GM13976 (cell line): ENCODE data around the gene APPBP2.
"Not testable (repeated sequence)": the region's sequence is repeated elsewhere in the genome, so short reads cannot be mapped to it uniquely, and the experiment has no call there.

Source experiments
- DNase-seq: peaks from one replicate; pipeline ENCODE4 v3.0.0; 2012; ENCODE audit warnings: low spot score
- CTCF ChIP-seq: IDR thresholded peaks from 2 replicates; pipeline ENCODE4 v1.5.1; 2012; ENCODE audit warnings: borderline replicate concordance, mild to moderate bottlenecking; ENCODE audit not compliant: insufficient read depth; ENCODE audit errors: extremely low read depth, missing control alignments, control extremely low read depth
- in situ Hi-C: fragments of 300-500 bp; cut with MboI; formaldehyde crosslinking; loops from one replicate; pipeline ENCODE4 v1.12.0; 2022; ENCODE audit warnings: low sequenced_read_pairs, mixed read lengths, inconsistent platforms; ENCODE audit not compliant: unreplicated experiment

APPBP2 gene

GRCh38 chr17:60525328-60525684 lies 736 bp downstream of the APPBP2 start:
- no peak for TF ChIP-seq CTCF
- in situ Hi-C loops, result no loop called here
- DNase-seq, result no peak

- TF ChIP-seq CTCF, result no peak
- no peak for DNase-seq
- in situ Hi-C loops, result no loop called here
These were observed 1.3 kb downstream of the APPBP2 start for GRCh38 chr17:60524463-60525327.

GRCh38 chr17:60523822-60524221 lies 2.2 kb downstream of the APPBP2 start:
- in situ Hi-C loops, result no loop called here
- no peak for DNase-seq
- no peak for TF ChIP-seq CTCF

- DNase-seq, result no peak
- in situ Hi-C loops, result no loop called here
- no peak for TF ChIP-seq CTCF
These were observed 3.0 kb downstream of the APPBP2 start for GRCh38 chr17:60522889-60523626.

- no peak for TF ChIP-seq CTCF
- DNase-seq, result no peak
- in situ Hi-C loops, result no loop called here
These were observed 6.2 kb downstream of the APPBP2 start for GRCh38 chr17:60519795-60520194.

- in situ Hi-C loops, DNase-seq: not testable (repeated sequence)
These were observed 10.4 kb downstream of the APPBP2 start for GRCh38 chr17:60515683-60516082.

- DNase-seq, in situ Hi-C loops: not testable (repeated sequence)
These were observed 10.8 kb downstream of the APPBP2 start for GRCh38 chr17:60515199-60515598.
